ENCODE results near the gene SLC22A3.
"Not testable (repeated sequence)": the region's sequence is repeated elsewhere in the genome, so short reads cannot be mapped to it uniquely, and the experiment has no call there.

Gene SLC22A3

DNA sequence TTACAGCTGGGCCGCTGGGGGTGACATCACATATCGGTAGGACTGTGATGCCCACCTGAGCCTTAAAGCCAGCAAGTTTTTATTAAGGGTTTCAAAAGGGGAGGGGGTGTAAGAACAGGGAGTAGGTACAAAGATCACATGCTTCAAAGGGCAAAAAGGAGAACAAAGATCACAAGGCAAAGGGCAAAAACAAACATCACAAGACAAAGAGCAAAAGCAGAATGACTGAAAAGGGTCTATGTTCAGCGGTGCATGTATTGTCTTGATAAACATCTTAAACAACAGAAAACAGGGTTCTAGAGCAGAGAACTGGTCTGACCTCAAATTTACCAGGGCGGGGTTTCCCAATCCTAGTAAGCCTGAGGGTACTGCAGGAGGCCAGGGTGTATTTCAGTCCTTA lies 101.6 kb downstream of the SLC22A3 start:
- not testable (repeated sequence) for DNase-seq

GRCh38 chr6:160450849-160451248 lies 102.7 kb downstream of the SLC22A3 start:
- no peak for DNase-seq

DNA sequence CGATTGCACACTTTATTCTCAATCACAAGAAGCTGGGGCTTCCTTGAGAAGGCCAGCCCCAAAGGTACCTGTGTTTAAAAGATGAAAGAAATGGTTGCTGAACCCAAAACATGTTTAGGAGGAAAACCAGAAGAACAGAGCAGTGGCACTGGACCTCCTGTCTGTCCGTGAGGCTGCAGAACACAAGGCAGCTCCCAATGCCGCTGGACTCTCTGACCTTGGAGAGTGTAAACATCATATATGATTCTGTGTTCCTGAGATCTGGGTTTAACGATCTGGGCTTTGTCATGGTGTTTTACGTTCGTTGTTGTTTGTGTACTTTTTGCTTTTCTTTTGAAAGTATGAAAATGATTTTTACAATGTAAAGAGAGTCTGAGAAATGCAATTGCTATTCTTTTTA lies 106.1 kb downstream of the SLC22A3 start:
- DNase-seq: no peak

DNA sequence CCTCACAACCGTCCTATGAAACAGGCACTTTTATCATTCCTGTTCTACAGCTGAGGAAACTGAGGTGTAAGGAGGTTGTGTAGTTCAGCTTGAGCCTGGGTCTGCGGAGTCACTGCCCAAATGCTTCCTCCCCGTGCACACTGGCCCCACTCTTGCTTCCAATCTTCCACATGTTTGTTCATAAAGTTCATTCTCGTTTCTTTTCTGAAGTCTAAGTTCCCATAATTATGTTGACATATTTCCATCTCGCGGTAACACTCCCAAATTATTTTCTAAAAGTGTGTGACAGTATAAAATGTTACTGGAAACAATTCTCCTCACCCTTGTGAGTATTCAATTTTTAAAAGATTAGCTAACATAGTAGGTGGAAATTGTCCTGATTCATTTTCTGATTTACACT lies 106.9 kb downstream of the SLC22A3 start:
- no peak for DNase-seq

DNA sequence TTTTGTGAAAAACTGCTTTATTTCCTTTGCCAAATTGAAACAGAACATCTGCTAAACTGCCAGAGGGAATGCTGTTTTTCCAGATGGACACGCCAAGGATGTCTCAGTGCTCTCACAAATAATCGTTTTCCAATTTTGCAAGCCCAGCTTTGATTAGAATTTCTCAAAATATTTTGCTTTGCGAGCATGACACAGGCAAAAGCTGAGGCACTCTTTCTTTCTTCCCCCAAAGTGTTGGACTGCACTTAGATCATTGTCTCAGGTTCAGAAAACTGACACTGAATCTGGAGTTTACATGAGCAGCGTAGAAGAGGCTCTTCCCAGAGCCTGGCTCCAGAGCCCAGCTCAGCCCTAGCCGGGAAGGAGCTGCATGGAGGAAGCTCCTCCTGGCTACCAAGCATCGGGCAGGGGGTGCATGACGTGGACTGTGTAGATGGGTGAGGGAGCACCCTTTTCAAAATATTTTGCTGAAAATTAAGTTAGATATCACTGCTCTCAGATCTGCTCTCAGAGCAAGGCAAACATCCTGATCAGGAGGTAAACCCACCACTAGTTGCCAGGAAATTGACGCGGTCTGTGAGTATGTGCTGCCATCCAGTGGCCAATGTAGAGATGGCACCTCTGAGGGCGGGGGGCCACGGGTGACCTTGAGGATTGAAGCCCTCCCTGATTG lies 107.5 kb downstream of the SLC22A3 start:
- peak; percentile 31 to 73 (median 51) for DNase-seq

DNA sequence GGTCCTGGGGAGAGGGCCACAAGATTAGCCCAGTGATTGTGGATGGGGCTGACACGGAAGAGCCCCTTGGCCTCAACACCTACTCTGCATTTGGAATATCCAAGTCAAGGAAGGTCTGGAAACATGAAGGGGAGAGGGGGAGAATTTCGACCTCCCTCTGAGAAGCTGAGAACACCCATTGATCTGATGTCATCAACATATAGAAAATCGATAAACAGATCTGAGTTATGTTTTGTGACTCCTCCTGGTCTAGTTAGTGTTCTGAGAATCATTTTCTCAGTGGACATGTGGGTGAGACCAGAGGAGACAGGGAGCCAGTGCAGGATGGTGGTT lies 108.0 kb downstream of the SLC22A3 start:
- DNase-seq: no peak

GRCh38 chr6:160457823-160458222 lies 109.6 kb downstream of the SLC22A3 start:
- DNase-seq: no peak

DNA sequence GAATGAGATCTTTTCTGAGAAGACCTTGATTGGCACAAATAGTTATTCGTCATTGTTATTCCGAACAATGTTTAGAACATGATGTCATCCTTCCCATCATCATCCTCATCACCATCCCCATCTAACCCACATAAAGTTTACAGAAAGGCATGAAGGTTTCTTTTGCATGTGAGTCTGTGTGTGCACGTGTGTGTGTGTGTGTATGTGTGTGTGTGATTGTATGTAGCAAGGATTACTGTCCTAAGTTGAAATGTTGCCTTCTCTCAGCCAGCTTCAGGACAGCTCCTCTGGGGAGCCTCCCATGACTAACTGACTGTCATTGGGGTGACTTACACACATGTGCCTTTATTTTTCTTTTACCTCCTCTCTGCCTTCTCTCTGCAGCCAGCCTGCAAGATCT lies 113.5 kb downstream of the SLC22A3 start:
- peak in 1 of 5 experiments; percentile 66 for DNase-seq

GRCh38 chr6:160462116-160462515 lies 113.9 kb downstream of the SLC22A3 start:
- no peak for DNase-seq

GRCh38 chr6:160462551-160463109 lies 114.5 kb downstream of the SLC22A3 start:
- peak in 3 of 5 experiments; percentile 31 to 96 (median 86) for DNase-seq

DNA sequence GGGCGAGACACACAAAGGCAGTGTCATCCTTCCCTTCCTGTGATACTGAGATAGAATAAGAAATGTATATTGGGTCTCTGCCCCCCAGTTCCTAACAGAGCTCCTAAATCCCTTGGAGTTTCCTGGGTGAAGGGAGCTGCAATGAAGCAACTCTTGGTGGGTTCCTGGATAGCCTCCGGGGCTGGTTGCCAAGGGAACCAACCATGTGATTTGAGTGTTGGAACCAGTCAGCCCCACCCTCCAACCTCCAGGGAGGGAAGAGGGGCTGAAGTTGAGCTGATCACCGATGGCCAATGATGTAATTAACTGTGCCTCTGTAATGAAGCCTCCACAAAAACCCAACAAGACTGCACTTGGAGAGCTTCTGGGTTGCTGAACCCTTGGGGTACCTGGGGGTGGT lies 116.6 kb downstream of the SLC22A3 start:
- no peak for DNase-seq

GRCh38 chr6:160467261-160467871 lies 119.2 kb downstream of the SLC22A3 start:
- not testable (repeated sequence) for DNase-seq

GRCh38 chr6:160469153-160469552 lies 121.0 kb downstream of the SLC22A3 start:
- DNase-seq: no peak

DNA sequence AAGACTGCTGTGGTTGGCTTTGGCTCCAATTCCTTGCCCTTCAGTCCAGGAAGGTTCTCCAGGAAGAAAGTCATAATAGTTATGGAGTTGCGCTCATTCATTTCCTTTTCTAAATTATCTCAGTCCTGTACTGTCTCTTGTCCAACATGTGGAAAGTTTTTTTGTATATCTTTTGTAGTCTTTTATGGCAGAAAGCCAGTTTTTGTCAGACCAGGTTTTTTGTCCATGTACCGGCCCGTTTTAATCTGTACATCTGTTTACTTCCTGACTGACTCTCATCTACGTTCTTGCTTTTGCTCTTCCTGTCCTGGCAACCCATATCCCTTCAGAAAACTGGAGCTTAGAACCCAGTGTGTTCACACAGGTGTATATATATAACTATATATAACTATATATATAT lies 127.9 kb downstream of the SLC22A3 start:
- DNase-seq: peak in 1 of 5 experiments; percentile 31

- DNase-seq: not testable (repeated sequence)
These were observed 128.9 kb downstream of the SLC22A3 start for GRCh38 chr6:160477072-160477471.

DNA sequence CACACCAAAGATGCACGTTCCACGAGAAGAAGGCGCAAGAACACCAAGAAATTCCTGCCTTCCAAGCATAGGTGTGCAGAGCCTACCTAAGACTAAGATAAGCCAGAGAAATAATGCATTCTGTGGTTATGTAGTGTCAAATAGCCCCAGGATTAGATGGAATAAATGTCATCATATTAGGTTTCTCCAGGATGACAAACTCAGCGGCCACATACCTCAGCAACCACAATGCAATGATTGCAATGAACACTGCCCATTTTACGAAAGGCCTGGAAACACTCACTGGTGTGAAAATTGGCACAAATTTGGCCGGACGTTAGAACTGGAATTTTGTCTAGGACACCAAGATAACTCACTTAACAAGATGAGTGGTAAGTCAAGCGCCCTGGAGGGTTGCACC lies 129.7 kb downstream of the SLC22A3 start:
- DNase-seq: no peak

DNA sequence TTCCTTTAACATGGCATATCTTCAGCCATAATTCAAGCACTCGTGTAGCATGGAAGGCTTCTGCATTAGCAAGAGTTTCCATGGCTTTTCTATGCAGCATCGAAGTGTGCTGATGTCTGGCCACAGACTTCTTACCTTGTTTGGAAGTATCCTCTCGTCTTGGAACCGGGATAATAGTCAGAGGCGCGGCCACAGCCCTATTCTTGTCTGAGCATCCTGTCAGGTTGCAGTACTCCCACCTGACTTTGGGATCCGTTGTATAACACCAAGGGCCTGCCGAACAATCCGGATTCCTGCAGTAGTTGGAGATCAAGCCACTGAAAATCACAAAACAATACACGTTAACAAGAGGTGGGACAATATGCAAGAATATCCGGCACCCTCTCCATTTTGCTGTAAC lies 138.9 kb downstream of the SLC22A3 start:
- DNase-seq: no peak

GRCh38 chr6:160489091-160489490 lies 140.9 kb downstream of the SLC22A3 start:
- no peak for DNase-seq

DNA sequence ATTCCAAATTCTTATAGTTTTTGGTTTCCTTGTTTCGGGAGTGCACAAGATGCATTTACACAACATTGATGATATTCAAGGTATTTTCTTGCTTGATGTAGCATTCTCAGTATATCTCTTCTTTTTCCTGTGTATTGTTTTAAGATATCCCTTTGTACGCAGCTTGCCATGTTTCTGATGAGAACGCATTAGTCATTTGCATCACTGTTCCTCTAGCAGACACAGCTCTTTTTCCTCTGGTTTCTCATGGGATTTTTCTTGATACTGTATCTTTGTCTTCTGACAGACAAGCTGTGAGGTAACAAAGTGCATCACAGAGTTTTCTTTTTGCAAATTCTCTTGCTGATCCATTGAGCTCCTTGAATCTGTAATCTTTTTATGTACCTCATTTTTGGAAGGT lies 146.4 kb downstream of the SLC22A3 start:
- DNase-seq: no peak

DNA sequence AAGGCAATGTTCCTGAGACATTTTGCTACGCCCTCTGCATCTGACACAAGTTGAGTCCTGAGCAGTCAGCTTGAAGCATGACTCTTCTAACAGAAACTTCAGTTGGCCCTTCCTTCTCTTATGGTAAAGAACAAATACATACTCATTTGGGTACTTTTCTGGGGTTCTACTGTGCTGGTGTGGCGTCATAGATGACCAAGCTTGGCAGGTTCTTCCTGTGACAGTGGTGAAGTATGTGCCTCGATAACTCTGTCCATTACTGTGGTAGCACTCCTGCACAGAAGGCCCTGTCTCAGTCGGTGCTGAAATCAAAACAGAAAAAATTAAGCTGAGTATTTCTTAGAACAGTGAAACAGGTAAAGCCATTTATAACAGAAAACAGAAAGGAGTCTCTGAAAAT lies 152.5 kb downstream of the SLC22A3 start:
- peak in 1 of 5 experiments; percentile 83 for DNase-seq

Data from T-helper 2 cell (primary cell).